Kidney capillary endothelial cell (primary cell): Measurements from ENCODE around the gene BCAR3.
"Not testable (repeated sequence)": the region's sequence is repeated elsewhere in the genome, so short reads cannot be mapped to it uniquely, and the experiment has no call there.

ENCODE experiments used
- DNase-seq: peaks from one replicate; pipeline ENCODE4 v3.0.0-alpha.2; 2018; ENCODE audit warnings: low spot score

BCAR3 gene

DNA sequence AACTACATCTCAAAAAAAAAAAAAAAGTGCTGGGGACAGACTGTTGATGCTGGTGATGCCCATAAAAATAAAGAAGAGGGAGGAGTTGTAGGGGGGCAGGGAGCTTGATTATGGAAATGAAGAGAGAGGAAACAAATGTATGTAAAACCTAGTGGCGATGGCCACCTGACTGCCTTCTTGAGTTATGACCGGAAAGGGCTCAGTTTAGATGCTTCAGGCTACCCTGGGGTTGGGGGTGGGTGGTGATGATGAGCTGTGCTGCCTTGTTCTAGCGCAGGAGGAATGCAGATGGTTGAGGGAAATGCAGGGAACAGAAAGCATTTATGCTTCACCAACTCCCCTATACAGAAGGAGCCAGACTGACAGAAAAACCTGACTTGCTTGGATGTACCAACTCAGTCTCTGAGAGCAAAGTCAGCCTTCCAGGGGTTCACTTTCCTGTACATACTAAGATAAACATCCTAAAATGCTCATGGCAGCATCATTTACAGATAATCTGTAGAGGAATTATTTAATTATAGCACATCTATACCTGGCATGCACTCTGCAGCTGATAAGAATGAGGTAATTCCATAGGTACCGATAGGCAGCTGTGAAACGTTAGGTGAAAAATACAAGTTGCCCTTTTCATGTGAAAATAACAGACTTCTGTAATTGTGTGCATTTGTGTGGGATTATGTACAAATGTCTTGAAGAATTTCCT lies 8.0 kb upstream of the BCAR3 start:
- no peak for DNase-seq

DNA sequence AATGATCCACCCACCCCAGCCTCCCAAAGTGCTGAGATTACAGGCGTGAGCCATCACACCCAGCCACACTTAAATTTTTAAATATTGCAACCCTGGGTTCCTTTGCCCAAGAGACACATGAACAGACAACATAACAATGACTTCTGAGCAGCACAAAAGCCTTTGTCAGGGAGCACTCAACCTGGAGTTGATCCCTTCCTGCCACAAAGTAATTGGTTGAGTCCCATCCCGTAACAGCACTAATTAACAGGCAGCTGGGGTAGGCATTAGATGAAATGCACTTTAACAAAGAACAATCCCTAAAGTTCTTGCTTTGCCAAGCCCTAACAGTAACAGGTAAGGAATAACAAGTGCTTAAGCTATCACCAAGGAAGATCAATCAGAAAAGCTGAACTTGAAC lies 5.9 kb upstream of the BCAR3 start:
- DNase-seq, result no peak

DNA sequence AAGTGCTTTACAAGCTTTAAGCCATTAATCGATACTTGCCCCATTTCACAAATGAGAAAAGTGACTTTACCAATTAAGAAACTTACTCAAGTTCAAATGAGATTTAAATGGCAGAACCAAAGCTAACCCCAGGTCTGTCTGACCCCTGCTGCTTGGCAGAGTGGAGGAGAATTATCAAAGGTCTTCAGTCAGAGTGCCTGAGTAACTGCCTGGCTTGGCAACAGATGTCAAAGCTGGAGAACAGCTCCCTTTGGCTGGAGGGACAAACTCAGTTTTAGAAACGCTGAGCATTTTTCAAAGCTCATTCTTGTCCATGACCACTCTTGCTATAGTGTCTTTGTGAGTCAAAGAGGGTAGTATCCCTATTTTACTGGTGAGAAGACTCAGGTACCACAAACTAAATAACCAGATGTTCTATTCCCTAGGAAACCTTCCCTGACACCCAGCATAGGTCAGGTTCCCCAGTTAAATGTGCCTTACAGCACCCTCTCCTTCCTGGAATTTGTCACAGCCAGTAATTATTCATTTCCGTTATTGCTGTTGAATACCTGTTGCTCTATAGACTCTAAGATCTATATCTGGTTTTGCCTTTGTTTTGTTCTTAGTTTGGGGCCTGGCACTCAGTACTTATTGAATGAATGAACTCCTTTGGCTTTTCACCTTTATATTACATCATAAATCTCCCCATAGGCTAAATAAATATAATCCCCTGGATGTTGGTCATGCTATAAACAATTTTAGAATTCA lies 5.0 kb upstream of the BCAR3 start:
- DNase-seq, result no peak

DNA sequence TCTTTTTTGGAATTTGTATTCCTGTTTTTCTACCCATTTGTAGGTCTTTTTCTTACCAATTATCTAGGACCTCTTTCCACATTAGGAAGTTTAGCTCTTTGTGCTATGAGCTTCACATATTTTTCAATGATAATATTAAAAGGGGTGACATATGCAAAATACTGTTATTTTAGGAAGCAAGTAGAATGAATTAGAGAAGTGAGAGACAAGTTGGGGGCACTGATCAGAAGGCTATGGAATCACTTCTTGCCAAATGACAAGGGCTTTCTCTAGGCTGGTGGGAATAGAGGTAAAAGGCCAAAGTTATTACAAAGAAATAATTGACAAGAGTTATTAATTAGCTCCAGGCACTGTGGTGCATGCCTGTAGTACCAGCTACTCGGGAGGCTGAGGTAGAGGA lies 4.3 kb upstream of the BCAR3 start:
- no peak for DNase-seq

DNA sequence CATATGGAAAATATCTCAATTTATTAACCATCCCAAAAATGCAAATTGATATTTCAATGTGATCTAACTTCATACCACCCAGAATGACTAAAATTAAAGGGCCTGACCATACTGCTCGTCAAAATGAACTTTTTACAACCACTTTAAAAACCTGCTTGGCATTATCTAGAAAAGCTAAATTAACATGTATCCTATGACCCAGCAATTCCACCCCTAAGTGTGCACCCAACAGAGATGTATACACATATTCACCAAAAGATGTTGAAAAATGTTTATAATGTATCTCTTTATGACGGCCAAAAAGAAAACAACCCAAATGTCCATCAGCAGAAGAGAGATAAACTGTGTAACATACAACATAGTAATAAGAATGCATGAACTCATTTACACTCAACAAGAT lies 1.6 kb upstream of the BCAR3 start:
- DNase-seq, result no peak

DNA sequence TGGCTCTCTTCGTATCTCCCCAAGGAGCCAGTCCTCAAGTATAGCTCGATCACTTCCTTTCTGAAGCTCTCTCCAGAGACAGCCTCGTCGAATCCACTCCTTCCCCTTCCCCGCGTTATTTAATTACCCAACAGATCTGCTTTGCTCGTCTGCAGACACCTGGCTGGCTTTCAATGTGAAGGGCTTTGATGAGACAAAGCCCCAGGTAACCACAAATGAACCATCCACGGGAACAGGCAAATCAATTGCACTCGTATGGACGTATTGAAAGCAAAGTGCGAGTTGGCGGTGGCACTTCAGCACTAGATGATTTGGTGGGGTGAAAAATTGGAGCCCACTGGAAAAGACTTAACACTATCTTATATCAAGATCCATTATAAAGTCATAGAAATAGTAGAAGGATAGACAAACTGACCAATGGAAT lies 364 bp upstream of the BCAR3 start:
- DNase-seq, result no peak

DNA sequence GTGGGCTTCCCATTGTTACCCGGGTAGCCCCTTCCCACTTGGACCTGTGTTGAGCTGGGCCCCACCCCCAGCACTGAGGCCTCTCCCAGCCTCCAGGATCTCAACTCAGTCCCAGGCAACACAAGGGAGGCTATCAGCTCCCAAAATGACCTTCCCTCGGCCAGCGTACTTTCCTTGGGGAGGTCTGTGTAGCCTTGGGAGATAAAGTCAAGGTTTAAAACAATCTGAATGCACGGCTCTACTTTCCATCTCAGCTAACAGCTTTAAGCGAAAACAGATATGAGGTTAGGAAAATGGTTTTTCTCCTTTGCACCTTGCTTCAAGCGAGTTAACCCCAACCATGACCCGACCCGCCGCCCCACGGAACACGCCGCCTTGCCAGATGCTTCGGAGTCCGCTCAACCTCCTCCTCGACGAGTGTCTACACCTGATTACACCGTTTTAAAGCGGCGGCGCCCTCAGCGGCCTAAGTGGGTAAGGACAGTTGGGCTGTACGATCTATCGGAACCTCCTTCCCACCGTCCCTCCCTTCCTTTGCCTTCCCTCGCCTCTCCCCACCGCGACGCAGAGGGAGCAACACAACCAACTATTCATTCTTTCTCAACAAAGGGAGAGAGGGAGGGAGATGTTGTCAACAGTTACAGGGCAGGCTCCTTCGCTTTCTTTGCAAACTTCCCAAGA lies 1.1 kb downstream of the BCAR3 start:
- no peak for DNase-seq

DNA sequence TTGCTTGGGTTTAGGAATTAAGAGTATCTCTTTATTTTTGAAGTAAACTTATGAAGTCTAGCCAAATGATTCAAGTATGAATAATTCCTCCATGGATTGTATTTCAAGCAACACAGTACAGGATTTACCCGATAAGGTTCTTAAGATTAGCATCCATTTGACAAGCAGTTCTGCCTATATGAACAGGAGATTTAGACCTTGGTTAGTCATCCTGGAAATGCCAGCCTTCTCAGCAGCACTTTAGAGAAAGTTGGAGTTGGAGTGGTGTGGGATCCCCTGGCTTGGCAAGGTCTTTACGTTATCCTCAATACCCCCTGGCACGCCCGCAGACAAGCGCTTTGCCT lies 1.6 kb downstream of the BCAR3 start:
- no peak for DNase-seq

DNA sequence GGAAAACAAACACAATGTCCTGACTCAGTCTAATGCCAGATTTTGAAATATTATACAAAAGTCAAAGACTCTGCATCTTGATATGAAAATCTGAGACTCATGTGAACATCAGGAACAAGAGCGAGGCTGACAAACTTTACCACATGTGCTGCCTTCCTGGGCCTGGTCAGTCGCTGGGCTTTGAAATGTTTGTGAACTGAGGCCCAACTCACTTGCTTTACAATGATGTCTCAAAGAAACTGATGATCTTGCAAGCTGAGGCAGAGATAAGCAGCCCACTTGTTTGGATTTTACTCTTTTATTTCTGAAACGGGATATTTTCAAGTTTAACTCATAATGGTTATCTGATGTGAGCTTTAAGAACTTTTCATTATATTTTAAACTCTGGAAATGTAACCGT lies 2.1 kb downstream of the BCAR3 start:
- no peak for DNase-seq

DNA sequence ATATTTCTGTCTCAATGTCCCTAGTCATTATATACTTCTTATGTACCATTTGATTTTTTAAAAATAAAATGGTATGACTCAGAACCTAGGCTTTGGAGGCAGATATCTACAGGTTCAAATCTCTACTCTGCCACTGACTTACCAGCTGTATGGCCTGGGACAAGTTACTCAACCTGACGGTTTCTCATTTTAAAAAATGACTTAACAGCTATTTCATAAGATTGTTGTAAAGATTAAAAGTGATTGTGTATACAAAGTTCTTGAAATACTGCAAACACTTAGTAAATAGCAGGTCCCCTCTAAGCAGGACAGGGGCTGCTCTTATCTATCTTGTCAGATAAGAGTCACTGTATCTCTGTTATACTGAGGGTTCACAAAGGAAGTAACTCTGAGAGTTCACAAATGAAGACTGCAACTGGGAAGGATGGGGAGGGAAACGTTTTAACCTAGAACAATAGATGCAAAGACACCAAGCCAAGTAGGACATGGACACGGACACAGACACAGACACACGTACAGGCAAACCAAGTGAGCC lies 2.6 kb downstream of the BCAR3 start:
- no peak for DNase-seq

DNA sequence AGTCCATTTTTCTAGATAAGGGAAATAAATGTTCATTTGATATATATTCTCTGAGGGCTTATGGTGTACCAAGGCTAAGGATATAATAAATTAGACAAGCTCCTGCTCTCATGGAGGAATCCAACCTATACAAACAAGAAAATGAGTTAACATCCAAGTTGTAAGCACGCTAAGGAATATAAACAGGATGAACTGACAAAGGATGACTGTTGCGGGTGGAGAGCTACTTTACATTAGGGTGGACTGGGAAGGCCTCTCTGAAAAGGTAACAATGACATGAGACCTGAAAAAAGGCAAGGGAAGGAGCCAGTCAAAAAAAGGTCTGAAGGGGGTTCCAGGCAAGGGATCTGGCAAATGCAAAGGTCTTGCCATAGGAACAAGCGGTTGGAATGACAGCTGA lies 3.1 kb downstream of the BCAR3 start:
- no peak for DNase-seq

DNA sequence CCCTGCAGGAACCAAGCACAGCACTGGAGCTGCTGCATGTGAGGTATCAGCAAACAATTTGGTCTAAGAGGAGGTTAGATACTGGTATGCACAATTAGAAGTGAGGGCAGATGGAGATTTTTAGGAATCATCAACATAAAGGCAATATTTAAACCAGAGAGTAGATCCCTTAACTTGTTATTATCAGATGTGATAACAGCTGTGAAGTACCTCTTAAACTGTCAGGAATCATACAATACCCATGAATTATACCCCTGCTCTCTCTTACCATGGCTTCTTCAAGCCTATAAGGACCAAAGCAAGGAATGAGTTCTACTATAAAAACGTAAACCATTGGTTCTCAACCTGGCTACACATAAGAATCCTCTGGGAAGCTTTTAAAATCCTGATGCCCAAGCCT lies 3.9 kb downstream of the BCAR3 start:
- DNase-seq, result no peak

DNA sequence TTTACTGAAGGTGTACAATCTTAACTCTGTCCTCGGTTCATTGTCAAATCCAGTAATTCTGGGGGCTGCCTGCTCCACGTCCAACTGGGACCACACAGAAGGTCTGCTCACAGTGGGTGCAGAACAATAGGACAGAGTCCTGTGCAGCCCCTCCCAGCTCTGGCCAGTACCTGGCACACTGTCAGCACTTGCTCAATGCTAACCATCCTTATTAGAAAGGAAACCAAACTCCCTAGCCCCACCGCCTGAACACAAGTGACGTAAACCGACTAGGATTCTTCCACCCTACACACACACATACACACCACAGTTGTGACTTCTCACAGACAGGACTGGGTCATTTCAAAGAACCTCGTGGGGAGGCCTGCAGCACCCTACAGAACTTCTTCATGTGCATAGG lies 5.2 kb downstream of the BCAR3 start:
- DNase-seq, result no peak

DNA sequence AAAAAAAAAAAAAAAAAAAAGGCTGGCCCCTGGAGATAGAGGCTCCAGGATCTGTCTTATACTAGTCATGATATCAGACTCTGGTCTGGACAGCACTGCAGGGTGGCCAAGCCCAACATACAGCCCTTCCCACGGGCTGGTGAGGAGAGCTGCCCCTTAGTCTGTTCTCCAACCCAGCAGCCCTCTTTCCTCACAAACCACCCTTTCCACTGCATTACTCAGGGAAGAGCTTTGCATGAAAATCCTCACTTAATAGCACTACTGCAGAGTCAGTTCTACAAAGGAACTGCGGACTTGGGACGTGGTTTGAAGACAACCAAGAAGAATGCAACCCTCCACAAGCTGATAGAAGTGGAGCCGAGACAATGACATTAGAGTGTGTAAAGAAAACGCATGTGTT lies 5.7 kb downstream of the BCAR3 start:
- DNase-seq, result no peak

DNA sequence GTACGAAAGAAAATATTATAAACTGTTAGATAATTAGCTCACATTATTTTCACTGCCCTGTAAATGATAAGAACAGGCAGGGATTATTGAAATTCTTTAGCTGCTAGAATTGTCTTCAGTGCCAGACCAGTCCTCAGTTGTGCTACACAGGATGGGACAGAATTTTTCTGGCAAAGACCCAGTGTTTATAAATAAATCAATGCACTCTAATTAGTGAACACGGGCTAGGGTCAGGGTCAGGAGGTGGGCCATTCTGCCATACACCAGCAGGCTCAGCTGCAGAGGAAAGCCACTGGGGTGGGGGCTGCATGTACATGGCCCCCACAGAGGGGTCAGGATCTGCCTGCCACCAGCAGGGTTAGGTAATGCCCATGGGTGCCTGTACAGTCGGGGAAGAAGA lies 6.4 kb downstream of the BCAR3 start:
- DNase-seq, result no peak

DNA sequence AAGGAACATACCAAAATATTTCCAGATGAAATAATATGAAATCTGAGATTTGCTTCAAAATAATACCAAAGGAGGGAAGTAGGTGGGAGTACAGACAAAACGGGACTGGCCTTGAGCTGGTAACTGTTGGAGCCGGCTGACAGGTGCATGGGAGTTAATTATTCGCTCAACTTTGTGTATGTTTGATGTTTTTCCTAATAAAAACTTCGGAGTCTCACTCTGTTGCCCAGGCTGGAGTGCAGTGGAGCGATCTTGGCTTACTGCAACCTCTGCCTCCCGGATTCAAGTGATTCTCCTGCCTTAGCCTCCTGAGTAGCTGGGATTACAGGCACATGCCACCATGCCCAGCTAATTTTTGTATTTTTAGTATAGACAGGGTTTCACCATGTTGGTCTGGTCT lies 7.6 kb downstream of the BCAR3 start:
- DNase-seq, result not testable (repeated sequence)

DNA sequence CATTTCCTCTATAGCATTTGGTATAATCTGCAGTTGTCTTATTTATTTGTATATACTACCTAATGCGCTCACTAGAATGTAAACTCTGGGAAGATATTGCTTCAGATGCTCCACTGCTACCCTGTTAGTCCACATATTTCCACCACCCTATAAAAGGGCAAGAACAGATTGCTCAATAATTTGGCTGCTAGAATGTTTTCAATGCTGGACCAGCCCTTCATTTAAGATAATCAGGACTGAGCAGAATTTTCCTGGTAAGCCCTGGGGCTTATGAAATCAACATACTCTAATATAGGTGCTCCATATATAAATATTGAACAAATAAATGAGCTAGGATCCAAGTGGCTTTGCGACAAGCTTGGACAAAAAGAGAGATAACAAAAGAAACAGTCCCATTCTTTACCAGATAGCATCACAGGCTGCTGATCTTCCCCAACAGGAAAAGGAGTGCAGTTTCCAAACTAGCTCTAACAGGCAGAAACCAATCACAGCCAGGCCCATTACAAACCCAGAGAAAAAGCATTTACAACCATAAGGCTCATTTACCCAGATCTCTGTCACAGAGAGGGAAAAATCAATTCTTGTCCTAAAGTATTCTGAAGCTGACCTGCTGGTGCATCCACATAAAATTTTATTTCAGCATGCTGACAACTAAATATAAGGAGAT lies 8.3 kb downstream of the BCAR3 start:
- no peak for DNase-seq

DNA sequence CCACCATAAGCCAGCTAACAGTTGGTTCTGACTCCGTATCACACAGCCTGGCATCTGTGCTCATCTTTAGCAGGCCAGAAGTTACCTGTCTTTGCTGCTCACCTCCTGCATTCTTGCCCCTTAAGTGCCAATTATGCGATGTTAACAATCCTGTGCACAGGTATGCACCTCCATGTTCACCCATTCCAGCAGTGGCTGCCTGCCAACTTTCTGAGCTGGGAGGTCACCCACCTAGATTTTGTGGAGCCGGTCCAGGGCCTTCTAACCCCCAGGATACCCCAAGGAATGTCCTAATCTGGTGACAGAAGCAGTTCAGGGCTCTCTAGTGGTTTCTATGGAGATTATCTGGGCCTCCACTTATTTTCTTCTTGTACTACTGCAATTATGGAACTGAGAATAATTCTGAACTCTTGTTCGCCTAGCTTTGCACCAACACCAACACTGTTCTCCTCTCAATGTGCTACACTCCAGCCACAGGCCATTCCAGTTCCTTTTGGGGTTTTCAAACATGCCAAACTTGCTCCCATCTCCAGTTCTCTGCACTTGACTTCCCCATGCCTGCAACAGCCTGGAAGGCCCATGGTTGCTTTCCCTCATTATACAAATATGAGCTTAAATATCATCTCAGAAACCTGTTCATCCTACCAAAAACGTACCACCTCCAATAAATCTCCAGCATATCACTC lies 9.0 kb downstream of the BCAR3 start:
- DNase-seq, result no peak

DNA sequence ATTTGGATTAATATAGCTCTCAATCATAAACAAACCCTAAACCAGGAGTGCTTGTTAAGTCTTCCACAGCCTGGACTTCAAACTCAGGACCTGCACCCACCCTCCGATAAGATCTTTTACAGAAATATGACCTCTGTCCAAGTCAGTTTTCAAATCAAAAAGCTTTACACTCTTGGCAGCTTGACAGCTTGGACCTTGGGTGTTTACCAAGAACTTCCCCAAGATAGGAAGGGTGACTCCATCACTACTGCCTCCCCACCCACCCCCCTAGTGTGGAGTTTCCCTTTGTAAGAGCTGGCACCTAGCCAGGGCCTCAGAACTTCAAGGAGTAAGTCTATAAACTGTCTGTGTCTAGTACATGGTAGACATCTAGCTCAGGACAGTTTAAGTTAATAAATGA lies 9.6 kb downstream of the BCAR3 start:
- DNase-seq, result peak; percentile 83

DNA sequence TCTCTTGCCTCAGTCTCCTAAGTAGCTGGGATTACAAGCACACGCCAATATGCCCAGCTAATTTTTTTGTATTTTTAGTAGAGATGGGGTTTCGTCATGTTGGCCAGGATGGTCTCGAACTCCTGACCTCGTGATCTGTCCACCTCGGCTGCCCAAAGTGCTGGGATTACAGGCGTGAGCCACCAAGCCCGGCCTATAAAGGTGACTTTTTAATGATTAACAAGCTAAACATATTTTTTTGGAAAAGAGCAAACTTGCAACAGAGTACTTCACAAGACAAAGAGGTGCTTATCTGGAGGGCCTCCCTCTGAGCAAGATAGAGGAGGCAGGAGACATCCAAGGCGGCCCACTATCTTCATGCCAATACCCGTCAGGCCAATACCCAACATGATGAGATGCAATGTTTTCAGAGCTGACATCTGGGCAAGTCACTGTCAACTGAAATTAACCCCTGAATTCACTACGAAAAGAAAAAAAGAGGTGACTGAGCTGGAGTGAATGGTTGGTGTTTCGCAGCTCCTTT lies 10.5 kb downstream of the BCAR3 start:
- DNase-seq, result no peak

DNA sequence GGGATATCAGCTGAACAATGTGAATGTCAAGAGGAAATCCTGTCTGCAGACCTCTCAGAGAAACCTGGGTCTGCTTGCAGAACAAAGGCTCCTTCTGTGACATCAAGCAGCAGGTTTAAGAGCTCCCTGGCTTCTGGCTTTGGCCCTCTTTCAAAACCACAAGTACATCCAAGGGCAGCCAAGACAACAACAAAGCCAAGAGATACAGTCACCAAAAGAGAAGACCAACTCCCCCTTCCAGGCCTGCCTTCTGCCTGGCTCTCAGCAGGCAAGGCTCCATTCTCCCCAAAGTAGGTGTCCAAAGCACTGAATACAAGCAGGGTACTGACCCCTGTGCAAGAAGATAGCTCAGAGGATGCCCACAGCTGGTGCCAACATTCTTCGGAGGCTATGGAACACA lies 11.5 kb downstream of the BCAR3 start:
- no peak for DNase-seq

DNA sequence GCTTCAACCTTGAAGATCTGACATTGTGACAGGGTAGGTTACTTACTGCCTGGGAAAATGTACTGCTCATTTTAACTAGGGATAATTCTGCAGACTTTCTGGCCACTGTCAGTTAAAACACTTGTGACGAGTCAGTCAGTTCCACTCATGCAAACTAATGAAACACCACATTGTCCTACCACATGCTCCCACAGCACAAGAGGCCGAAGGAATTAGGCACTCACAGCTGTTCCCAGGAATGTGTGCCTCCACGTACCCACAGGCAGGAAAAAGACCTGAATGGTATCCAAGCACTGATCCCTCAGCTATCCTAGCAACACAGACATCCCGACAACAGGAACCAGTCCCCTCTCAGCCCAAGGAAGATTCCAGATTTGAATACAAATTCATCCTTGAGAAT lies 12.3 kb downstream of the BCAR3 start:
- no peak for DNase-seq
